GM12892 (cell line): Measurements from ENCODE around the gene SEPTIN8.

Experiments used
- POLR2A ChIP-seq: IDR thresholded peaks from 2 replicates; pipeline ENCODE4 v1.6.1; 2011; ENCODE audit warnings: low read depth, low read length, control low read depth
- POLR2AphosphoS5 ChIP-seq: IDR thresholded peaks from 2 replicates; pipeline ENCODE4 v1.6.1; 2011; ENCODE audit warnings: low read depth, low read length, control low read depth
- TAF1 ChIP-seq: IDR thresholded peaks from 2 replicates; pipeline ENCODE4 v1.6.1; 2011; ENCODE audit warnings: low read depth, mild to moderate bottlenecking, control low read depth, low read length, borderline replicate concordance

GRCh38 chr5:132785365-132785764 is 8.3 kb upstream of the SEPTIN8 start:
- TF ChIP-seq POLR2A: no peak
- TF ChIP-seq POLR2AphosphoS5: no peak
- TF ChIP-seq TAF1: no peak
